ENCODE data around the gene NEDD4L.

Gene NEDD4L

GRCh38 chr18:58398648-58399398 lies 354.8 kb downstream of the NEDD4L start:
- TF ChIP-seq RARB (CRISPR knock-in tag; IDR thresholded peaks at IDR 0.05) (no peak), BACH2 (CRISPR knock-in tag; IDR thresholded peaks at IDR 0.05; ENCODE audit: borderline replicate concordance) (no peak), PATZ1 (CRISPR knock-in tag; IDR thresholded peaks at IDR 0.05; ENCODE audit: borderline replicate concordance) (no peak), CSDC2 (CRISPR knock-in tag; IDR thresholded peaks at IDR 0.05) (no peak), SNAI2 (CRISPR knock-in tag; IDR thresholded peaks at IDR 0.05) (no peak), TCF4 (CRISPR knock-in tag; IDR thresholded peaks at IDR 0.05; ENCODE audit: borderline replicate concordance) (no peak), OSR1 (CRISPR knock-in tag; IDR thresholded peaks at IDR 0.05) (no peak), TOX (CRISPR knock-in tag; IDR thresholded peaks at IDR 0.05; ENCODE audit: borderline replicate concordance) (no peak), ZFP30 (CRISPR knock-in tag; IDR thresholded peaks at IDR 0.05) (no peak), GLIS3 (CRISPR knock-in tag; IDR thresholded peaks at IDR 0.05) (no peak), ZFP3 (CRISPR knock-in tag; IDR thresholded peaks at IDR 0.05) (no peak), ESRRG (CRISPR knock-in tag; IDR thresholded peaks at IDR 0.05) (no peak), ISL1 (CRISPR knock-in tag; IDR thresholded peaks at IDR 0.05) (no peak), ZNF565 (CRISPR knock-in tag; conservative IDR thresholded peaks at IDR 0.05; ENCODE audit: low read depth) (no peak)
- TF ChIP-seq, protein P1, sequence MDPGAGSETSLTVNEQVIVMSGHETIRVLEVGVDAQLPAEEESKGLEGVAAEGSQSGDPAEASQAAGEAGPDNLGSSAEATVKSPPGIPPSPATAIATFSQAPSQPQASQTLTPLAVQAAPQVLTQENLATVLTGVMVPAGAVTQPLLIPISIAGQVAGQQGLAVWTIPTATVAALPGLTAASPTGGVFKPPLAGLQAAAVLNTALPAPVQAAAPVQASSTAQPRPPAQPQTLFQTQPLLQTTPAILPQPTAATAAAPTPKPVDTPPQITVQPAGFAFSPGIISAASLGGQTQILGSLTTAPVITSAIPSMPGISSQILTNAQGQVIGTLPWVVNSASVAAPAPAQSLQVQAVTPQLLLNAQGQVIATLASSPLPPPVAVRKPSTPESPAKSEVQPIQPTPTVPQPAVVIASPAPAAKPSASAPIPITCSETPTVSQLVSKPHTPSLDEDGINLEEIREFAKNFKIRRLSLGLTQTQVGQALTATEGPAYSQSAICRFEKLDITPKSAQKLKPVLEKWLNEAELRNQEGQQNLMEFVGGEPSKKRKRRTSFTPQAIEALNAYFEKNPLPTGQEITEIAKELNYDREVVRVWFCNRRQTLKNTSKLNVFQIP (CRISPR knock-in tag; IDR thresholded peaks at IDR 0.05; ENCODE audit: borderline replicate concordance, low read depth), result no peak
- TF ChIP-seq, protein P2, sequence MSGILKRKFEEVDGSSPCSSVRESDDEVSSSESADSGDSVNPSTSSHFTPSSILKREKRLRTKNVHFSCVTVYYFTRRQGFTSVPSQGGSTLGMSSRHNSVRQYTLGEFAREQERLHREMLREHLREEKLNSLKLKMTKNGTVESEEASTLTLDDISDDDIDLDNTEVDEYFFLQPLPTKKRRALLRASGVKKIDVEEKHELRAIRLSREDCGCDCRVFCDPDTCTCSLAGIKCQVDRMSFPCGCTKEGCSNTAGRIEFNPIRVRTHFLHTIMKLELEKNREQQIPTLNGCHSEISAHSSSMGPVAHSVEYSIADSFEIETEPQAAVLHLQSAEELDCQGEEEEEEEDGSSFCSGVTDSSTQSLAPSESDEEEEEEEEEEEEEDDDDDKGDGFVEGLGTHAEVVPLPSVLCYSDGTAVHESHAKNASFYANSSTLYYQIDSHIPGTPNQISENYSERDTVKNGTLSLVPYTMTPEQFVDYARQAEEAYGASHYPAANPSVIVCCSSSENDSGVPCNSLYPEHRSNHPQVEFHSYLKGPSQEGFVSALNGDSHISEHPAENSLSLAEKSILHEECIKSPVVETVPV (CRISPR knock-in tag; IDR thresholded peaks at IDR 0.05), result no peak
- TF ChIP-seq, protein P3, sequence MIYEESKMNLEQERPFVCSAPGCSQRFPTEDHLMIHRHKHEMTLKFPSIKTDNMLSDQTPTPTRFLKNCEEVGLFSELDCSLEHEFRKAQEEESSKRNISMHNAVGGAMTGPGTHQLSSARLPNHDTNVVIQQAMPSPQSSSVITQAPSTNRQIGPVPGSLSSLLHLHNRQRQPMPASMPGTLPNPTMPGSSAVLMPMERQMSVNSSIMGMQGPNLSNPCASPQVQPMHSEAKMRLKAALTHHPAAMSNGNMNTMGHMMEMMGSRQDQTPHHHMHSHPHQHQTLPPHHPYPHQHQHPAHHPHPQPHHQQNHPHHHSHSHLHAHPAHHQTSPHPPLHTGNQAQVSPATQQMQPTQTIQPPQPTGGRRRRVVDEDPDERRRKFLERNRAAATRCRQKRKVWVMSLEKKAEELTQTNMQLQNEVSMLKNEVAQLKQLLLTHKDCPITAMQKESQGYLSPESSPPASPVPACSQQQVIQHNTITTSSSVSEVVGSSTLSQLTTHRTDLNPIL (CRISPR knock-in tag; IDR thresholded peaks at IDR 0.05; ENCODE audit: low read depth), result no peak
- no peak for ATAC-seq

DNA sequence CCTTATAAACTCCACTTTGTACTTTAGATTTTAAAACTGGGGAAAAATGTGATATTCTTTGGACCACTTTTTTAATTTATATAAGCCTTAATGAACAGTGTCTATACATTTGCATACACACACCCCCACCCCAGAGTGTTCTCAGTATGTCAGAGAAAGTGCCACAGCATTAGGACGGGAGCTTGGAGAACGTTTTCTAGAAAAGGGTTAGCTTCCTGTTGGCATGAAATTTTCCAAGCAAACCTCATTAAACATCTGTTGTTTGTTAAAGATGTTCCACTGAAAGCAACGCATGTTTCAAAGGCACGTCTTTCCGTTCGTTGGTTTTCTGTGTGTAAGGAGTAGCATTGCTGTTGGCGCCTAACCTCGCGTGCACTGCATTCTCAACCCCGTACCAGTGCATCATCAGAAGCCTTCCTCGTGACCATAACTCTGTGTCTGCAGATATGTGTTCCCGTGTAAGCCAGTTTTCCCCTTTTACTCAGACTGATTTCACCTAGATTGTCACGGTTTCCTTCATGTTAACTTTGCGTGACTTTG lies 356.4 kb downstream of the NEDD4L start:
- no peak for TF ChIP-seq ZNF70 (CRISPR knock-in tag; IDR thresholded peaks at IDR 0.05)
- TF ChIP-seq ISL1 (CRISPR knock-in tag; IDR thresholded peaks at IDR 0.05), result no peak
- no peak for TF ChIP-seq ZC3H10 (CRISPR knock-in tag; IDR thresholded peaks at IDR 0.05)
- no peak for TF ChIP-seq PATZ1 (CRISPR knock-in tag; IDR thresholded peaks at IDR 0.05; ENCODE audit: borderline replicate concordance)
- no peak for TF ChIP-seq BACH2 (CRISPR knock-in tag; IDR thresholded peaks at IDR 0.05; ENCODE audit: borderline replicate concordance)
- TF ChIP-seq ZNF565 (CRISPR knock-in tag; conservative IDR thresholded peaks at IDR 0.05; ENCODE audit: low read depth), result no peak
- TF ChIP-seq, protein P2 (CRISPR knock-in tag; IDR thresholded peaks at IDR 0.05), result no peak
- TF ChIP-seq TOX (CRISPR knock-in tag; IDR thresholded peaks at IDR 0.05; ENCODE audit: borderline replicate concordance), result no peak
- no peak for TF ChIP-seq CSDC2 (CRISPR knock-in tag; IDR thresholded peaks at IDR 0.05)
- no peak for TF ChIP-seq PPARA (CRISPR knock-in tag; IDR thresholded peaks at IDR 0.05; ENCODE audit: borderline replicate concordance)
- TF ChIP-seq GLIS3 (CRISPR knock-in tag; IDR thresholded peaks at IDR 0.05), result no peak
- TF ChIP-seq OSR1 (CRISPR knock-in tag; IDR thresholded peaks at IDR 0.05), result no peak
- TF ChIP-seq SNAI2 (CRISPR knock-in tag; IDR thresholded peaks at IDR 0.05), result no peak
- no peak for TF ChIP-seq TCF4 (CRISPR knock-in tag; IDR thresholded peaks at IDR 0.05; ENCODE audit: borderline replicate concordance)
- TF ChIP-seq ZFP3 (CRISPR knock-in tag; IDR thresholded peaks at IDR 0.05), result no peak
- no peak for TF ChIP-seq RARB (CRISPR knock-in tag; IDR thresholded peaks at IDR 0.05)
- TF ChIP-seq, protein P4, sequence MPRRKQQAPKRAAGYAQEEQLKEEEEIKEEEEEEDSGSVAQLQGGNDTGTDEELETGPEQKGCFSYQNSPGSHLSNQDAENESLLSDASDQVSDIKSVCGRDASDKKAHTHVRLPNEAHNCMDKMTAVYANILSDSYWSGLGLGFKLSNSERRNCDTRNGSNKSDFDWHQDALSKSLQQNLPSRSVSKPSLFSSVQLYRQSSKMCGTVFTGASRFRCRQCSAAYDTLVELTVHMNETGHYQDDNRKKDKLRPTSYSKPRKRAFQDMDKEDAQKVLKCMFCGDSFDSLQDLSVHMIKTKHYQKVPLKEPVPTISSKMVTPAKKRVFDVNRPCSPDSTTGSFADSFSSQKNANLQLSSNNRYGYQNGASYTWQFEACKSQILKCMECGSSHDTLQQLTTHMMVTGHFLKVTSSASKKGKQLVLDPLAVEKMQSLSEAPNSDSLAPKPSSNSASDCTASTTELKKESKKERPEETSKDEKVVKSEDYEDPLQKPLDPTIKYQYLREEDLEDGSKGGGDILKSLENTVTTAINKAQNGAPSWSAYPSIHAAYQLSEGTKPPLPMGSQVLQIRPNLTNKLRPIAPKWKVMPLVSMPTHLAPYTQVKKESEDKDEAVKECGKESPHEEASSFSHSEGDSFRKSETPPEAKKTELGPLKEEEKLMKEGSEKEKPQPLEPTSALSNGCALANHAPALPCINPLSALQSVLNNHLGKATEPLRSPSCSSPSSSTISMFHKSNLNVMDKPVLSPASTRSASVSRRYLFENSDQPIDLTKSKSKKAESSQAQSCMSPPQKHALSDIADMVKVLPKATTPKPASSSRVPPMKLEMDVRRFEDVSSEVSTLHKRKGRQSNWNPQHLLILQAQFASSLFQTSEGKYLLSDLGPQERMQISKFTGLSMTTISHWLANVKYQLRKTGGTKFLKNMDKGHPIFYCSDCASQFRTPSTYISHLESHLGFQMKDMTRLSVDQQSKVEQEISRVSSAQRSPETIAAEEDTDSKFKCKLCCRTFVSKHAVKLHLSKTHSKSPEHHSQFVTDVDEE (CRISPR knock-in tag; IDR thresholded peaks at IDR 0.05), result no peak
- TF ChIP-seq ESRRG (CRISPR knock-in tag; IDR thresholded peaks at IDR 0.05), result no peak
- ATAC-seq, result no peak
